ENCODE data around the gene MME.

MME gene

GRCh38 chr3:155228676-155229075 is 148.6 kb downstream of the MME start:
- H3K4me3 ChIP-seq (ENCODE audit: low read length), result no peak overlapping the region
- H3F3A ChIP-seq (ENCODE audit: control insufficient read depth, insufficient read depth), result no peaks in the 10 kb centered on the region
- H3K4me2 ChIP-seq (ENCODE audit: low read length), result no peak overlapping the region
- peaks cover 8% of the 10 kb centered on the region; the same call in 1 of the 2 replicates for H3K9me3 ChIP-seq (ENCODE audit: control insufficient read depth, insufficient read depth, low read length)
- no peaks in the 10 kb centered on the region for H3K27me3 ChIP-seq (ENCODE audit: control insufficient read depth, low read length)
- H4K20me1 ChIP-seq (ENCODE audit: control insufficient read depth, insufficient read depth, low read depth, low read length), result no peaks in the 10 kb centered on the region
- no peaks in the 10 kb centered on the region for H3K9me2 ChIP-seq (replicated peaks; ENCODE audit: control insufficient read depth, low read length)
- no peaks in the 10 kb centered on the region for H3K36me3 ChIP-seq (ENCODE audit: control insufficient read depth, low read length)
- peaks cover 11% of the 10 kb centered on the region for H3K4me1 ChIP-seq (ENCODE audit: control insufficient read depth, low read length)
- no peak overlapping the region for H3K27ac ChIP-seq (ENCODE audit: low read depth, low read length)
- no peaks in the 10 kb centered on the region for H3K79me2 ChIP-seq (ENCODE audit: control insufficient read depth, low read length)
- TF ChIP-seq CTCF (IDR thresholded peaks at IDR 0.05; ENCODE audit: low read depth, low read length, poor library complexity, severe bottlenecking) (no peak), EZH2phosphoT487 (IDR thresholded peaks at IDR 0.05; ENCODE audit: borderline replicate concordance, low read length) (no peak)

- no peak for TF ChIP-seq CTCF (IDR thresholded peaks at IDR 0.05; ENCODE audit: low read depth, low read length, poor library complexity, severe bottlenecking)
- TF ChIP-seq EZH2phosphoT487 (IDR thresholded peaks at IDR 0.05; ENCODE audit: borderline replicate concordance, low read length), result no peak
- H3K9me2 ChIP-seq (replicated peaks; ENCODE audit: control insufficient read depth, low read length), result no peaks in the 10 kb centered on the region
Measured at GRCh38 chr3:155229086-155229485, 149.0 kb downstream of the MME start.

GRCh38 chr3:155230382-155230781 is 150.3 kb downstream of the MME start:
- H3K36me3 ChIP-seq (ENCODE audit: control insufficient read depth, low read length), result no peaks in the 10 kb centered on the region
- H3K4me1 ChIP-seq (ENCODE audit: control insufficient read depth, low read length), result peaks cover 11% of the 10 kb centered on the region

More at GRCh38 chr3:155229086-155229485, 149.0 kb downstream of the MME start:
- Histone ChIP-seq H3K4me3 (ENCODE audit: low read length) (no peak overlapping the region), H3K4me2 (ENCODE audit: low read length) (no peak overlapping the region), H3K4me1 (ENCODE audit: control insufficient read depth, low read length) (peaks cover 11% of the 10 kb centered on the region), H3K27ac (ENCODE audit: low read depth, low read length) (no peak overlapping the region), H3F3A (ENCODE audit: control insufficient read depth, insufficient read depth) (no peaks in the 10 kb centered on the region), H4K20me1 (ENCODE audit: control insufficient read depth, insufficient read depth, low read depth, low read length) (no peaks in the 10 kb centered on the region), H3K79me2 (ENCODE audit: control insufficient read depth, low read length) (no peaks in the 10 kb centered on the region), H3K27me3 (ENCODE audit: control insufficient read depth, low read length) (no peaks in the 10 kb centered on the region), H3K36me3 (ENCODE audit: control insufficient read depth, low read length) (no peaks in the 10 kb centered on the region), H3K9me3 (ENCODE audit: control insufficient read depth, insufficient read depth, low read length) (peaks cover 8% of the 10 kb centered on the region; the same call in 1 of the 2 replicates)

More at GRCh38 chr3:155230382-155230781, 150.3 kb downstream of the MME start:
- Histone ChIP-seq H3K27ac (ENCODE audit: low read depth, low read length) (no peak overlapping the region), H3F3A (ENCODE audit: control insufficient read depth, insufficient read depth) (no peaks in the 10 kb centered on the region), H3K4me2 (ENCODE audit: low read length) (no peak overlapping the region), H3K9me3 (ENCODE audit: control insufficient read depth, insufficient read depth, low read length) (peaks cover 4% of the 10 kb centered on the region; the same call in 1 of the 2 replicates), H3K4me3 (ENCODE audit: low read length) (no peak overlapping the region), H3K9me2 (replicated peaks; ENCODE audit: control insufficient read depth, low read length) (no peaks in the 10 kb centered on the region), H3K79me2 (ENCODE audit: control insufficient read depth, low read length) (no peaks in the 10 kb centered on the region), H4K20me1 (ENCODE audit: control insufficient read depth, insufficient read depth, low read depth, low read length) (no peaks in the 10 kb centered on the region), H3K27me3 (ENCODE audit: control insufficient read depth, low read length) (no peaks in the 10 kb centered on the region)
- no peak for TF ChIP-seq EZH2phosphoT487 (IDR thresholded peaks at IDR 0.05; ENCODE audit: borderline replicate concordance, low read length)
- TF ChIP-seq CTCF (IDR thresholded peaks at IDR 0.05; ENCODE audit: low read depth, low read length, poor library complexity, severe bottlenecking), result no peak

Measured in DOHH2 (cell line).